SK-N-SH (cell line): ENCODE measurements around the gene MYO1E. TPM values are rescaled to one million over a fixed set of nuclear protein-coding genes. Genes with fewer than 3 reads are reported as not detected.
A peak's percentile ranks its signal among the peaks of the same experiment; 100 is the strongest.

ENCODE experiments used
- CTCF ChIA-PET: fragments of 300-600, 350-600 bp; formaldehyde crosslinking; extraction: SDS; loops from one replicate; lab custom pipeline; 2021; lab: Yijun Ruan, JAX
- POLR2A ChIA-PET: fragments of 350-600 bp; sonication (Branson Sonifier 250); formaldehyde crosslinking; extraction: SDS; loops from one replicate; lab custom pipeline; 2020; ENCODE audit warnings: antibody characterized with exemption, inconsistent platforms; lab: Yijun Ruan, JAX
- DNase-seq: peaks from one replicate; pipeline ENCODE4 v3.0.0; 2012
- H2AFZ ChIP-seq: fragments of 200-600 bp; sonication (generic); 2 replicates; pipeline ENCODE4 v1.8.1; 2016; ENCODE audit warnings: antibody characterized with exemption, mild to moderate bottlenecking, low read depth
- H3F3A ChIP-seq: fragments of 200-600 bp; sonication (generic); replicated peaks from 2 replicates; pipeline ENCODE3; 2016; ENCODE audit warnings: antibody characterized with exemption, mild to moderate bottlenecking; ENCODE audit not compliant: insufficient read depth
- H3K27ac ChIP-seq, 2 experiments: fragments of 200-500 bp in 1 of 2; fragments of 200-600 bp in 1 of 2; sonication (Bioruptor generic) in 1 of 2; sonication (generic), shearing (Covaris generic) in 1 of 2; 2 replicates each; pipeline versions ENCODE4 v1.5.1 to v1.6.1; 2014 to 2016; ENCODE audit warnings: low read depth in 2 of 2, inconsistent platforms in 1 of 2, low read length in 1 of 2, mild to moderate bottlenecking in 1 of 2, mixed read lengths in 1 of 2
- H3K27me3 ChIP-seq: fragments of 200-600 bp; sonication (generic), shearing (Covaris generic); 2 replicates; pipeline ENCODE4 v1.6.1; 2016; ENCODE audit warnings: mixed run types; ENCODE audit not compliant: insufficient read depth
- H3K36me3 ChIP-seq, 2 experiments: fragments of 200-500 bp in 1 of 2; fragments of 200-600 bp in 1 of 2; sonication (Bioruptor generic) in 1 of 2; sonication (generic) in 1 of 2; replicated peaks in 1 of 2; 2 replicates each; pipeline versions ENCODE3 to v1.5.1; 2014 to 2016; ENCODE audit warnings: low read length in 1 of 2, mild to moderate bottlenecking in 1 of 2; ENCODE audit not compliant: insufficient read depth in 2 of 2, control insufficient read depth in 1 of 2
- H3K4me1 ChIP-seq, 2 experiments: fragments of 200-500 bp in 1 of 2; fragments of 200-600 bp in 1 of 2; sonication (Bioruptor generic) in 1 of 2; sonication (generic), shearing (Covaris generic) in 1 of 2; 2 replicates each; pipeline versions ENCODE4 v1.5.1 to v1.6.1; 2014 to 2016; ENCODE audit warnings: low read depth in 1 of 2, low read length in 1 of 2, mixed run types in 1 of 2; ENCODE audit not compliant: insufficient read depth in 2 of 2, control insufficient read depth in 1 of 2
- H3K4me2 ChIP-seq: fragments of 200-600 bp; sonication (generic), shearing (Covaris generic); 2 replicates; pipeline ENCODE4 v1.6.1; 2017; ENCODE audit warnings: mixed run types
- H3K4me3 ChIP-seq, 2 experiments: fragments of 200-500 bp in 1 of 2; fragments of 200-600 bp in 1 of 2; sonication (Bioruptor generic) in 1 of 2; sonication (generic), shearing (Covaris generic) in 1 of 2; 2 replicates each; pipeline versions ENCODE4 v1.5.1 to v1.8.1; 2014 to 2016; ENCODE audit warnings: low read depth in 2 of 2, inconsistent platforms in 1 of 2, low read length in 1 of 2, mild to moderate bottlenecking in 1 of 2, mixed read lengths in 1 of 2, moderate library complexity in 1 of 2
- H3K79me2 ChIP-seq: fragments of 200-600 bp; sonication (generic); 2 replicates; pipeline ENCODE4 v1.8.1; 2017; ENCODE audit warnings: mild to moderate bottlenecking; ENCODE audit not compliant: insufficient read depth
- H3K9ac ChIP-seq: fragments of 200-600 bp; sonication (generic); 2 replicates; pipeline ENCODE4 v1.6.1; 2017; ENCODE audit warnings: mixed run types
- H3K9me2 ChIP-seq: fragments of 200-600 bp; sonication (generic); 2 replicates; pipeline ENCODE4 v1.6.1; 2017; ENCODE audit warnings: mixed run types
- H3K9me3 ChIP-seq: fragments of 200-600 bp; sonication (generic); 2 replicates; pipeline ENCODE4 v1.6.1; 2017; ENCODE audit warnings: mixed run types, mild to moderate bottlenecking, moderate library complexity
- H4K20me1 ChIP-seq: fragments of 200-600 bp; sonication (generic); 2 replicates; pipeline ENCODE4 v1.6.1; 2017; ENCODE audit warnings: mild to moderate bottlenecking, mixed run types; ENCODE audit not compliant: insufficient read depth
- ELF1 ChIP-seq: IDR thresholded peaks from 2 replicates; pipeline ENCODE4 v1.4.0; 2012
- FOSL2 ChIP-seq: IDR thresholded peaks from 2 replicates; pipeline ENCODE4 v1.4.0; 2012; ENCODE audit warnings: low read depth, mild to moderate bottlenecking, moderate library complexity, borderline replicate concordance
- FOXM1 ChIP-seq: IDR thresholded peaks from 2 replicates; pipeline ENCODE4 v1.4.0; 2012; ENCODE audit warnings: low read depth, mild to moderate bottlenecking
- MEF2A ChIP-seq: IDR thresholded peaks from 2 replicates; pipeline ENCODE4 v1.4.0; 2012; ENCODE audit warnings: low read depth, borderline replicate concordance
- NFIC ChIP-seq: IDR thresholded peaks from 2 replicates; pipeline ENCODE4 v1.4.0; 2012; ENCODE audit warnings: borderline replicate concordance
- NRF1 ChIP-seq: IDR thresholded peaks from 2 replicates; pipeline ENCODE4 v1.6.1; 2012; ENCODE audit warnings: low read depth, mild to moderate bottlenecking, low read length
- SIN3A ChIP-seq: IDR thresholded peaks from 2 replicates; pipeline ENCODE4 v1.6.1; 2012; ENCODE audit warnings: low read depth, mild to moderate bottlenecking, low read length, moderate library complexity, borderline replicate concordance
- SMC3 ChIP-seq: IDR thresholded peaks from 2 replicates; pipeline ENCODE4 v1.6.1; 2012; ENCODE audit warnings: low read depth, low read length, improper control_type of control experiment
- TCF12 ChIP-seq: IDR thresholded peaks from 2 replicates; pipeline ENCODE4 v1.4.0; 2012
- YY1 ChIP-seq: IDR thresholded peaks from 2 replicates; pipeline ENCODE4 v1.4.0; 2012; ENCODE audit warnings: low read depth, mild to moderate bottlenecking
- WGBS: methylation state at CpG from one replicate; pipeline ENCODE4 v1.1.6; 2017; ENCODE audit warnings: low lambda C conversion rate; 5-methylcytosine and 5-hydroxymethylcytosine counted together
- polyA plus RNA-seq, 3 experiments: library from polyadenylated mRNA; depleted of rRNA; stranded (reverse); fragments of >200 nt; gene quantifications; 2 replicates each; pipeline ENCODE4 v1.2.3, GENCODE V29; 2012
- TF ChIP-seq, protein P1 (sequence below): fragments of 150-350 bp; IDR thresholded peaks from 2 replicates; pipeline ENCODE4 v1.6.1; 2016; ENCODE audit warnings: mild to moderate bottlenecking, low read depth, low read length
- TF ChIP-seq, protein P2 (sequence below): IDR thresholded peaks from 2 replicates; pipeline ENCODE4 v1.4.0; 2012; ENCODE audit warnings: low read depth, borderline replicate concordance
- TF ChIP-seq, protein P3 (sequence below): fragments of 200-600 bp; sonication (generic); IDR thresholded peaks from 2 replicates; pipeline ENCODE4 v1.6.1; 2017; ENCODE audit warnings: antibody characterized with exemption, mild to moderate bottlenecking, moderate library complexity

MYO1E gene
- polyA plus RNA-seq, 1 of the 3 experiments (the other 2 are of a cell fraction) = 9.7 TPM

DNA sequence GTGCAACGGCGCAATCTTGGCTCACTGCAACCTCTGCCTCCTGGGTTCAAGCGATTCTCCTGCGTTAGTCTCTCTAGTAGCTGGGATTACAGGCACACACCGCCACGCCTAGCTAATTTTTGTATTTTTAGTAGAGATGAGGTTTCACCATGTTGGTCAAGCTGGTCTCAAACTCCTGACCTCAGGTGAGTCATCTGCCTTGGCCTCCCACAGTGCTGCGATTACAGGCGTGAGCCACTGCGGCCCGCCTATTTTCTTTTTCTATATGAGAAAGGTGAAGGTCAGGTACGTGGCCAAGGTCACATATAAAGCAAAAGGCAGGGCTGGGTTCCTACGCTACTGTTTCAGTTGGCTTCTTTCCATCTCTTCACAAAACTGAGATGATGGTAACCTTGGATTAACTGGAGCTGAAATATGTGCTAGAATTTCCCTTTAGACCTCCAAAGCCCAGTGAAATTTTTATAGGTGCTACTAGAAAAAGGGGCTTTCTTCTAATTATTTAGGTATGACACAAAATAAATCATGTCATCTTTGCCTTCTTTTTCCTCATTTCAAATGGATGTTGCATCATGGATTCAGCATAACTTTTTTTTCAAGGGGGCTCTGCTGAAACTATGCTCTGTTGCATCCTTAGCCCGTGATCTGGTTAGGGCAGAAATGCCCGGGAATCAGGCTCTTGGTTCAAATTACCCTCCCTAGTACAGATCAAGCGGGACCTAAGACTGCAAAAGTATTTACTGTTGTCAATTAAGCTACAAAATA lies 68.5 kb downstream of the MYO1E start:
- H3F3A ChIP-seq = peaks cover 39% of the 10 kb centered on the region
- H3K27me3 ChIP-seq = no peaks in the 10 kb centered on the region
- H3K4me2 ChIP-seq = no peak overlapping the region
- no peak for DNase-seq
- H3K4me3 ChIP-seq = no peak overlapping the region
- CTCF ChIA-PET = interaction anchor here (1.6 kb wide), 1 partner anchor 18 kb away, joined by 3 read pairs; no protein-coding TSS in a partner anchor
- H3K79me2 ChIP-seq = peaks cover 41% of the 10 kb centered on the region
- no peak overlapping the region for H2AFZ ChIP-seq
- no peaks in the 10 kb centered on the region for H3K9me3 ChIP-seq
- peaks cover 2 to 34% of the 10 kb centered on the region in 2 experiments; a peak in 3 of 4 replicates for H3K4me1 ChIP-seq
- peak overlapping the region in 1 of 2 experiments; percentile 61; a peak in 2 of 4 replicates for H3K27ac ChIP-seq
- TF ChIP-seq, protein P1, sequence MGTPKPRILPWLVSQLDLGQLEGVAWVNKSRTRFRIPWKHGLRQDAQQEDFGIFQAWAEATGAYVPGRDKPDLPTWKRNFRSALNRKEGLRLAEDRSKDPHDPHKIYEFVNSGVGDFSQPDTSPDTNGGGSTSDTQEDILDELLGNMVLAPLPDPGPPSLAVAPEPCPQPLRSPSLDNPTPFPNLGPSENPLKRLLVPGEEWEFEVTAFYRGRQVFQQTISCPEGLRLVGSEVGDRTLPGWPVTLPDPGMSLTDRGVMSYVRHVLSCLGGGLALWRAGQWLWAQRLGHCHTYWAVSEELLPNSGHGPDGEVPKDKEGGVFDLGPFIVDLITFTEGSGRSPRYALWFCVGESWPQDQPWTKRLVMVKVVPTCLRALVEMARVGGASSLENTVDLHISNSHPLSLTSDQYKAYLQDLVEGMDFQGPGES = no peak
- TF ChIP-seq NRF1 (no peak), SMC3 (no peak), FOXM1 (no peak), FOSL2 (no peak), MEF2A (no peak)
- TF ChIP-seq, all 33 proteins: peak for 0
- WGBS = 73% methylated on average over 15 of the region's 15 CpGs
- Histone ChIP-seq H3K9ac (no peak overlapping the region), H3K9me2 (no peaks in the 10 kb centered on the region), H4K20me1 (no peaks in the 10 kb centered on the region), H3K36me3 (no peaks in the 10 kb centered on the region)
- POLR2A ChIA-PET = no interaction called here

DNA sequence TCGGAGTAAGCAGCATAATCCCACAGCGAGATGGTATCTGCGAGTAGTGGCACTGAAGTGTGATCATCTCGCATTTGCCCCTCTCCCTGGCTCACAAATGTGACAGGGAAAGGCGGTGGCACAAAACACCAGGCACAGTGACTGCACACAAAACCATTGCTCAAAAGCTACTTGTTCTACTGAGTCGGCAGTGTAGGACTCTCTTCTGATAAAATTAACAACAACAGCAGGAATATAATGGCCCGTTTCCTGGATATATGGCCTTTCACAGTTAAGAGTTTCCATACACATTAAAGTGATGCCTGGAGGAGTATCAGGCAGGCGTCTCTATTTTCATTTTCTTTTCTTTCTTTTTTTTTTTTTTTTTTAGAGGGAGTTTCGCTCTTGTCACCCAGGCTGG lies 69.0 kb downstream of the MYO1E start:
- Histone ChIP-seq H3K4me2 (no peak overlapping the region), H3K9me2 (no peaks in the 10 kb centered on the region), H3K4me1 (peaks cover 2 to 39% of the 10 kb centered on the region in 2 experiments; a peak in 3 of 4 replicates), H3K36me3 (no peaks in the 10 kb centered on the region), H3K9ac (no peak overlapping the region), H3K4me3 (no peak overlapping the region), H4K20me1 (no peaks in the 10 kb centered on the region), H3K27ac (no peak overlapping the region), H2AFZ (no peak overlapping the region), H3K27me3 (no peaks in the 10 kb centered on the region), H3F3A (peaks cover 36% of the 10 kb centered on the region), H3K79me2 (peaks cover 47% of the 10 kb centered on the region), H3K9me3 (no peaks in the 10 kb centered on the region)
- no peak for TF ChIP-seq TCF12
- TF ChIP-seq, protein P2, sequence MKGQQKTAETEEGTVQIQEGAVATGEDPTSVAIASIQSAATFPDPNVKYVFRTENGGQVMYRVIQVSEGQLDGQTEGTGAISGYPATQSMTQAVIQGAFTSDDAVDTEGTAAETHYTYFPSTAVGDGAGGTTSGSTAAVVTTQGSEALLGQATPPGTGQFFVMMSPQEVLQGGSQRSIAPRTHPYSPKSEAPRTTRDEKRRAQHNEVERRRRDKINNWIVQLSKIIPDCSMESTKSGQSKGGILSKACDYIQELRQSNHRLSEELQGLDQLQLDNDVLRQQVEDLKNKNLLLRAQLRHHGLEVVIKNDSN = no peak
- TF ChIP-seq, protein P3, sequence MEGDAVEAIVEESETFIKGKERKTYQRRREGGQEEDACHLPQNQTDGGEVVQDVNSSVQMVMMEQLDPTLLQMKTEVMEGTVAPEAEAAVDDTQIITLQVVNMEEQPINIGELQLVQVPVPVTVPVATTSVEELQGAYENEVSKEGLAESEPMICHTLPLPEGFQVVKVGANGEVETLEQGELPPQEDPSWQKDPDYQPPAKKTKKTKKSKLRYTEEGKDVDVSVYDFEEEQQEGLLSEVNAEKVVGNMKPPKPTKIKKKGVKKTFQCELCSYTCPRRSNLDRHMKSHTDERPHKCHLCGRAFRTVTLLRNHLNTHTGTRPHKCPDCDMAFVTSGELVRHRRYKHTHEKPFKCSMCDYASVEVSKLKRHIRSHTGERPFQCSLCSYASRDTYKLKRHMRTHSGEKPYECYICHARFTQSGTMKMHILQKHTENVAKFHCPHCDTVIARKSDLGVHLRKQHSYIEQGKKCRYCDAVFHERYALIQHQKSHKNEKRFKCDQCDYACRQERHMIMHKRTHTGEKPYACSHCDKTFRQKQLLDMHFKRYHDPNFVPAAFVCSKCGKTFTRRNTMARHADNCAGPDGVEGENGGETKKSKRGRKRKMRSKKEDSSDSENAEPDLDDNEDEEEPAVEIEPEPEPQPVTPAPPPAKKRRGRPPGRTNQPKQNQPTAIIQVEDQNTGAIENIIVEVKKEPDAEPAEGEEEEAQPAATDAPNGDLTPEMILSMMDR = no peak
- no peak for TF ChIP-seq SMC3
- no peak for TF ChIP-seq FOXM1
- TF ChIP-seq ELF1 = no peak
- no peak for TF ChIP-seq SIN3A
- TF ChIP-seq NFIC = no peak
- TF ChIP-seq YY1 = no peak
- CTCF ChIA-PET = interaction anchor here (1.6 kb wide), 1 partner anchor 19 kb away, joined by 3 read pairs; no protein-coding TSS in a partner anchor
- DNase-seq = no peak
- 84% methylated on average over 8 of the region's 9 CpGs for WGBS
- POLR2A ChIA-PET = no interaction called here
